A204.1 (cell line): Measurements from ENCODE around the gene DNAH2.

Source experiments
- FAIRE-seq: peaks from 2 replicates; lab custom pipeline; 2012; peaks lifted over from hg19 to GRCh38; lab: Jason Lieb, UNC

The DNAH2 gene

GRCh38 chr17:7822126-7822525 is 104.6 kb downstream of the DNAH2 start:
- no peak for FAIRE-seq

DNA sequence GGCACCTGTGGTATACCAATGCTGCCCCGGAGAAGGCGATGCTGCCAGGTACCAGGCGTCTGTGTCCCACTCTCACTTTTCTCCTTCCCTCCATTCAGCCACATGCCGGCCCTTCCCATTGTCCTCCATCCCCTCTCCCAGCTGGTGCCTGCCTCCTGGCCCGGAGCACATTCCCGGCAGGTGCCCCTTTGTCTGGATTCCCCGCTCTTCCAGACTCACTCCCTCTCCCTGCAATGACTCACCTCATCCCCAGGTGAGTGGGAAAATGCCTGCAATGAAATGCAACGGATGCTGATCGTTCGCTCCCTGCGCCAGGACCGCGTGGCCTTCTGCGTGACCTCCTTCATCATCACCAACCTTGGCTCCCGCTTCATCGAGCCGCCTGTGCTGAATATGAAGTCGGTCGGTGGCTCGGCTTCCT is 106.0 kb downstream of the DNAH2 start:
- no peak for FAIRE-seq

DNA sequence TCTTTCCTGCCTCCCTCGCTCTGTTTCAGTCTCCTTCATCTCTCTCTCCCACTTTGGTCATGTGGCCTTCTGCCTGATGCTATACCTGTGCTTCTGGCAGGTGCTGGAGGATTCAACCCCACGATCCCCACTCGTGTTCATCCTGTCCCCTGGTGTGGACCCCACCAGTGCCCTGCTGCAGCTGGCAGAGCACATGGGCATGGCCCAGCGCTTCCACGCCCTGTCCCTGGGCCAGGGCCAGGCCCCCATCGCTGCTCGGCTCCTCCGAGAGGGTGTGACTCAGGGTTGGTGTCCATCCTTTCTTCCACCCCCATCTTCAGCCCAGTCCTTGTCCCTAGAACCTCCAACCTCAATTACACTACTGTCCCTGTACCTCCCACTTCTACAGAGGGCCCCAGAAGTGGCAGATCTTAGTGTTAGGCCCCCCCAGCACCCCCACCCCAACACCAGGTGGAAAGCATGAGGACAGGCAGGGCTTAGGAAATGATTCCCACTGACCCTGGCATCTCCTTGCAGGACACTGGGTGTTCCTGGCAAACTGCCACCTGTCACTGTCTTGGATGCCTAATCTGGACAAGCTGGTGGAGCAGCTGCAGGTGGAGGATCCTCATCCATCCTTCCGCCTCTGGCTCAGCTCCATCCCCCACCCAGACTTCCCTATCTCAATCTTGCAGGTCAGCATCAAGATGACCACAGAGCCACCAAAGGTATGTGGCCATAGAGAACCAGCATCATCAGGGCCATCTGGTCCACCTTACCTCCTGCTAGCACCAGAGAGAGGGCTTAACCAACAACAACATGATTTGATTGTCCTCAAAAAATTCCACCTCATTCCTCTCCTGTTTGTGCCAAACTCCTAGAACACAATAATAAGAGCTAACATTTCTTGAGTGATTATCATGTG is 106.7 kb downstream of the DNAH2 start:
- FAIRE-seq: no peak

- FAIRE-seq: no peak
Measured at GRCh38 chr17:7825206-7825990, 107.9 kb downstream of the DNAH2 start.

DNA sequence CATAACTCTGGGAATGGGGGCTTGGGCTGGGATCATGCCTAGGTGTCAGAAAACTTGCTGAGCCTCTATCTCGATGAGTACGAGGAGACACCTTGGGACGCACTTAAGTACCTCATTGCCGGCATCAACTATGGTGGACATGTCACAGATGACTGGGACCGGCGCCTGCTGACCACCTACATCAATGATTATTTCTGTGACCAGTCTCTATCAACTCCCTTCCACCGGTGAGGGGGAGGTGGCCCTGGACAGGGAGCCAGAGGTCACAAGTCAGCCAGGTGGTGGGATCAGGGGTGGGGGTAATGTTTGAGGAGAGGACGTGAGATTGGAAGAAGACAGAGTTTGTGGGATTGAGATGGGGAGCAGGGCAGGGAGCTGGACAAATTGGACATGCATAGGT is 113.1 kb downstream of the DNAH2 start:
- no peak for FAIRE-seq

DNA sequence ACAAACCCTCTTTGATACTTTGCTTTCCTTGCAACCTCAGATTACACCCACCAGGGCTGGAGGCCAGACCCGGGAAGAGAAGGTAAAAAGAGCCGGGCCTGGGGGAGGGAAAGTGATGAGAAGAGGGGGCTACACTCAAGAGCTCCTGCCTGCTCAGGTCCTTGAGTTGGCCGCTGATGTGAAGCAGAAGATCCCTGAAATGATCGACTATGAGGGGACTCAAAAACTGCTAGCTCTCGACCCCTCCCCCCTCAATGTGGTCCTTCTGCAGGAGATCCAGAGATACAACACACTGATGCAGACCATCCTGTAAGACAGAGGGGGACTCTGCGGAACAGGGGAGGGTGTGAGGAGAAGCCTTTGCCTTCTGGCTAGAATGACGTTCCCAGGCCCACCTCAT is 113.7 kb downstream of the DNAH2 start:
- FAIRE-seq: no peak

DNA sequence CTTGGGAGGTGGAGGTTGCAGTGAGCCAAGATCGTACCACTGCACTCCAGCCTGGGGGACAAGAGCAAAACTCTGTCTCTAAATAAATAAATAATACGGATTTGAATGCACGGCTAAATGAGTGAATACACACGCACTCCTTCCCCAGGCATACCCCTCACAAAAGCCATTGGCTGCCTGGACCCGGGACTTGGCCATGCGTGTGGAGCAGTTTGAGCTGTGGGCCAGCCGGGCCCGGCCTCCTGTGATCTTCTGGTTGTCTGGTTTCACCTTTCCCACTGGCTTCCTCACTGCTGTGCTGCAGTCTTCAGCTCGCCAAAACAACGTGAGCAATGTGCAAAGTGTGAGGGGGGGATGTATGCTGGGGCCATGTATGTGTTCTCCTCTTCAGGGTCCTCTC is 114.9 kb downstream of the DNAH2 start:
- no peak for FAIRE-seq

DNA sequence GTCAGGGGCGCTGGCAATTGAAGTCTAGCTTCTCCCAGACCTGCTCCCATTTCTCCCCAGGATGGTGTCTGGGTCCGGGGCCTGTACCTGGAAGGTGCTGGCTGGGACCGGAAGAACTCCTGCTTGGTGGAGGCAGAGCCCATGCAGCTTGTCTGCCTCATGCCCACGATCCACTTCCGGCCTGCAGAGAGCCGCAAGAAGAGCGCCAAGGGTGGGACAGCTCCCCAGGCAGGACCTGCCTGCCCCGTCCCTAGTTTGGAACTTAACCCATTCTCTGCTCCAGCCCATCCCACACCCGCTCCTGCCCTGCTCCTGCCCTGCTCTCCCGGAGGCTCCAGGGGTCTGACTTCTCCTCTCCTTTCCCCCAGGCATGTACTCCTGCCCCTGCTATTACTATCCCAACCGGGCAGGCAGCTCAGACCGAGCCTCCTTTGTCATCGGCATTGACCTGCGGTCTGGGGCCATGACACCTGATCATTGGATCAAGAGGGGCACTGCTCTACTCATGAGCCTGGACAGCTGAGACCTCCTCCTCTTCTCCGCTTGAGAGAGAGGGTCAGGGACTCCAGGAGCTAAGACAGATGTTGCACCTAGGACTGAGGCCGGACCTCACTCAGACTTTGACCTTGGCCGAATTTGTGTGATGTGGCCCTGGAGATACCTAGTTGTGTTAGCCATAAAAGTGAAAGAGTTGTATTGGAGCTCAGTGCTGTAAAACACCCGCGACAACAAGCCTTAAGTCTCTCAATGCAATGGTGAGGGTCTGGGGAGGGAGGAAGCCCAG is 115.7 kb downstream of the DNAH2 start:
- no peak for FAIRE-seq

DNA sequence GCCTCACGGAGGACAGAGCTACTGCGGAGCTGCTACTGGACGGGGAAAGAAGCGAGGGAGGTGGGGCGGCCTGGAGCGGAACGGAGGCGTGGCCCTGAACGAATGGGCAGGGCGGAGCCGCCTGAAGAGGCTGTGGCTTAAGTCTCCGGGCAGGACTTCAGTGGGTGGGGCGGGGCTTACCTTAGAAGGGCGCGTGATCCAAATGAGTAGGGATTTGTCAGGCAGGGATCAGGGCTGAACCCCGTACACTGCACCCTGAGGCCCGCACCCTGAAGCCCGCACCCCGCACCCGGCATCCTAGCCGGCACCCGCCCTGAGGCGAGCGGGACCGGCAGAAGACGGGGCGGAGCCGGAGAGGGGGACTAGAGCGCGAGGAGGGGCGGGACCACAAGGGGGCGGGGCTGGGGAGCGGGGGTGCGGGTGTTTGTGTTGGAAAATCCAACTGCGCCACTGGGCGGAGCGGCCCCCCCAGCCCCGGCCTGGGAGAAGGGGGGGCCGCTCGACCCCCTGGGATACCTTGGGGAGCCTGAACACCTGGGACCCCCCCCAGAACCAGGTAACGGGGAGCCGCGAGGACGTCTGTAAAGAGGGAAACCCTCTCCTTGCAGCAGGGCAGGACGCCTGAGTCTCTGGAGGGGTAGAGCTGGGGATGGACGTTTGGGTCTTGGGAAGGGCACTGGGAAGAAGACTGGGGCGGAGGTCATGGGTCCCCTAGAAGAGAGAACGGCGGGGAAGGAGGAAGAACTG is 116.4 kb downstream of the DNAH2 start, which contains the start of gene KDM6B:
TSS of gene KDM6B (plus strand) at position 423 of the 747 bp plus-strand sequence. CDS start 11,338 bp downstream, outside the sequence.
- FAIRE-seq: no peak

DNA sequence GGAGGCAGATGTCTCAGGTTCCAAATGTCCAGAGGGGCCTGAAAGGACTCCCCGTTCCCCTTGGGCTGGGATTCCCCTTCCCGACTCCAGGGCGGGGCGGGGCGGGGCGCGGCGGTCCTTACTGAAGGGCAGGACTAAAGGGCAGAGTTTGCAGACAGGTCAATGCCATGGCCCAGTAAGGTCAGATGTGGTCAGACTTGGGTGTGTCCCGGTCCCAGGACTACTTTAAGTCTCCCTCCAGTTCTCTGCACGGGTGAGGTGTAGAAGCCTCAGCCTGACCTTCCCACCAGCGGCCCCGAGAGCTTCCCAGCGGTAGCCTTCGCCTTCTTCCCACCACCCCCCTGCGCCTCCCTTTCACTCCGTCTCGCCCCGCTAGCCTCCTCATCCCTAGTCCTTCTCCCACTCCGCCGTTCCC is 117.0 kb downstream of the DNAH2 start:
- no peak for FAIRE-seq

DNA sequence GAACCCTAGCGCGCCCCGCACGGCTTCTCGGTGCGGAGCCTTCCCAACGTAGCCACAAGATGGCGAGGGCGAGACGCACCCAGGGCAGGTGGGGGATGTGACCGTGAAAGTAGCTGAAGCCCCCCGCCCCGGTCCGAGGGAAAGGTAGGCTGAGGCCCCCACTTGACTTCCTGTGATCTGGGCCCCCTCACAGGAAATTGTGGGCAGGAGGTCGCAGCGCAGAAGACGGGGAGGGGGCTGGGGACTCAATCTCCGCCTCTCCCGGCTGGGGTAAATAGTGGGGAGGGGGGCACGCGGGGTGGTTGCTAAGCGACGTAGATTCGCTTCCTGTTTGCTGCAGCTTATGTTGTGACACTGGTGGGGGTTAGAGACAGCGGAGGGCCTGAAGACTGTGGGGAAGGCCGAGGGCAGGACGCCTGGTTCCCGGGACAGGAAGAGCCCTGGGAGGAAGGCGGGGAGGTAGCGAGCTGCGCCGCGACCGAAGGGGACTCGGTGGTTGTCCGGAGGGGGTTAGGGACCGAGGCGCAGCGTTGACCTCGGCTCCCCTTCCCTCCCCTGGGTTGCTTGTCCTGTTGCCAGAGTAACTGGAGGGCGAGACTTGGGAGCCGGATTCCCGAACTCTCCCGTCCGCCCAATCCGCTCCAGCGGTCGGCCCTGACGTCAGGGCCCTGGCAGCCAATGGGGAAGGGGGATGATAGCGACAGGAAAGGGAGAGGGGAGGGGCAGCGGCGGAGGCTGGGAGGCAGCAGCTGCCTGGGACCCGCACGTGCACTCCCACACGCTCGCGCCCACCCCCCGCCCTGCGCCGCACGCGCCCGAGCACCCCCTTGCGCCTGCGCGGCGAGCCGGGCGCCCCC is 117.6 kb downstream of the DNAH2 start:
- FAIRE-seq: peak; percentile 90

DNA sequence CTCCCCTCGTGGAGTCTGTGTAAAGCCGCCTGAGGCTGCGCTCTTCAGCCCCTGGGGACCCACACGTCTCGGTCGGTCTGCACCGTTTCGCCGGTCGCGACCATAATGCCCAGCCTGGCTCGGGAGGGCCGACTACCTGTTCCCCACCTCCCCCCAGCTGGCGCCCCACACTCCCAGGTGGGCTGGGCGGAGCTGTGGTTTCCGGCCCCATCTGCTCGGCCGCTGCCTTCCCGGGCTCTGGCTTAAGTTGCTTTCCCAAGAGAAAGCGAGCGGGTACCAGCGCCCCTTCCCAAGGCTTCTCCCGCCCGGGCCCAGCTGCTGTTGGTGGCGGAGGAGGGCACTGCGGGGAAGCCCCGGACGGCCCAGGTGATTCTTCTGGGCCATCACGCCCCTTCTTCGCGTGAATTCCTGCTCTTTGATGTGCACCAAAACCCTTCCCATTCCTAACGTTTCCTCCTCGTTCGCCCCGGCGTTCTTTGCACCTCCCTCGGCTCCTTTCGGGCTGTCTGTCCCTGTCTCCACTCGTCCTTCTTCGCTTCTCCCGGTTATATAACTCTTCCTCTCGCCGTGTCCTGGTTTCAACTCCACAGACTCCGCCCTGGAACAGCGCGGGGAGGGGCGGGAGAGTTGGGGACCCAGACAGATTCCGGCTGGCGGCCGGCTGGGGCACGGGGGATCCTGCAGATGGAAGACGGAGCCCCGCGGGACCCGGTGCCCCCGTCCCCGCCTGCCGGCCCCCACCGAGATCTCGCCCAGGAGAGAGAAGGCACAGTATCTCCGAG is 118.5 kb downstream of the DNAH2 start:
- FAIRE-seq: no peak

GRCh38 chr17:7836596-7837407 is 119.3 kb downstream of the DNAH2 start:
- no peak for FAIRE-seq

GRCh38 chr17:7837408-7838088 is 120.0 kb downstream of the DNAH2 start:
- no peak for FAIRE-seq

DNA sequence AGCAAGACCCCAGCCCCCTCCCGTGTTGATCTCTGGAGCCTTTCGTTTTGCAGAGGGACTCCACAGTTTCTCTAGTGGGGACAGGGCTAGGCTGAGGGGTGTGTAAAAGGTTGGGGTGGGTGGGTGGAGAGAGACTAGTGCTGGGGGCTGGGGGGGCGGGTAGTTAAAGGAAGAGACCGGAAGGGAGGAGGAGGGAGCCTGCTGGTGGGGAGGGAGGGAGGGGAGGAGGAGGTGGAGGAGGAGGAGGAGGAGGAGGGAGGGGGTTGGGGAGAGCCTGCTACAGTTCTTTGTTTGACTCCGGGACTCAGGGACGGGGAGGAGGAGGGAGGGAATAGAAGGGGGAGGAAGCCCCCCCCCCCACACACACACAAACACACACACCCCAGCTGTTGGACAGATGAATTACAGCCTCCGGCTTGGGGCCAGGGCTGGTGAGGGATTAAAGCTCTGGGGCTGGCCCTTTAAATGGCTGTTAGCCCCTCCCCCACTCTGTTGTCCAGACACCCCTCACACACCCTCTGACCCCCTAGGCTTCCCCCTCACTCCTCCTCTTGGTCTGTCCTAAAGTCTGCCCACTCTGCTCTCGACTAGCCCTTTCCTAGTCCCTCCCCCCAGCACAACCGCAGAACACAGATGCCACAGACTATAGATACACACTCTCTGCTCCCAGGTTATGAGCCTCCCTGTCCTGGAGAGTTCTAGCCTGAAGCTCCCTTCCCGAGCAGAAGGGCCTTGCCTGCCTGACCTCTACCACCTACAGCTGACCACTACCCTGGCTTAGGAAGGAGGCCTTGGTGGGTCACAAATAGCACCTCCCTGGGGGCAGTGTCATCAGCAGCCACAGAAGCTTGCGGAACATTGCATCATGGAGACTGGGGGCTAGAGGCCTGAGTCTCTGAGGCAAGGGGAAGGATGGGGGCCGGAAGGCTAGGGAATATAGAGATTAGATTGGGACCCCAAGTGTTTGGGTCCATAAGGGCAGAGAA is 120.8 kb downstream of the DNAH2 start:
- no peak for FAIRE-seq

DNA sequence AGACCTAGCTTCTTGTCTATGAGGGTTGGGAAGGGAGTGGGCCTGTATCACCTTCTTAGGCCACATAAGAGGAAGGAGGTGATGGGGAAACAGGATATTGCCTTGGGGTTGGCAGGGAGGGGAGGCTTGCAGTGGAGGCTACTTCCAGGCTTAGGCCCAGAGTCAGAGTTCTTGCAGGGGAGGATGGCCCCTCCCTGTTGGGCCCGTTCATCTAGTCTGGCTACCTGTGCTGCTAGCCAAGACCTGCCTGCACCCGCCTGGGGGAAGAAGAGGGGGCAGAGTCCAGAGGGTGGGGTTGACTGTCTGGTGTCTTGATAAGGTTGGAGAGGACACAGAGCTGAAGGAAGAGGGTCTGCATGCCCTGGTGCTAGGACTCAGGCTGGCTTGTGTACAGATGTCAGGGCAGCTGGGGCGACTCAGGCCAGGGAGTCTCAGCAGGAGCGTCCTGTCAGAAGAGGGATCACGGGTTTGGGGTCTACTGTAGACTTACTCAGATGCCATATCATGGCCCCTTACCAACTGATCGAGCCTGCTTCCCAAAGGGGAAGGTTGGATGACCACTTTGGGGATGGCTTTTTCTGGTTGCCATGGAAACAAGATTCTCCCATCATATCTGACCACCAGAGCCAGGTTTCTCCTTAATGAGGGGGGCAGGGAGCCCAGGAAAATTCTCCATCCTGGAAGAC is 121.8 kb downstream of the DNAH2 start:
- FAIRE-seq: no peak

DNA sequence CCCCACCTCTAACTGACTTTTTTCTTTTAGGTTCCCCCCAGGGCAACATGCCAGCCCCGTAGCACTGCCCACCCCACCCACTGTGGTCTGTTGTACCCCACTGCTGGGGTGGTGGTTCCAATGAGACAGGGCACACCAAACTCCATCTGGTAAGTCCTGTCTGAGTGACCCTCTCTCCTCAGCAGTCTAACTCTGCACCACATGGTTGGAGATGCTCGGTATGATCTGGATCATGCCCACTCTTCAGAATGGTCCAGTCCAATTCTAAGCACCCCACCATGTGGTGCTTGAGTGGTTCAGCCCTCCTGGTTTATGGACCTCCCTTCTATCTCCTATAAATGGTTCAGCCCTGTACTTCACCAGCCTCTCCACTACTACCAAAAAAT is 122.3 kb downstream of the DNAH2 start:
- FAIRE-seq: no peak
